ENCODE results near the gene TWF2. TPM values are rescaled to one million over a fixed set of nuclear protein-coding genes. Genes with fewer than 3 reads are reported as not detected.
A peak's percentile ranks its signal among the peaks of the same experiment; 100 is the strongest.
"Not testable (repeated sequence)": the region's sequence is repeated elsewhere in the genome, so short reads cannot be mapped to it uniquely, and the experiment has no call there.

Gene TWF2
- total and polyA plus RNA-seq, 2 of the 4 experiments (the other 2 are of a cell fraction), result 111 to 145 TPM

- peak; percentile 45; the same call in 1 of the 2 replicates for TF ChIP-seq CEBPB (IDR thresholded peaks at IDR 0.05; ENCODE audit: low read depth, low read length)
- TF ChIP-seq FOS (IDR thresholded peaks at IDR 0.05; ENCODE audit: low read depth, low read length), result no peak
- TF ChIP-seq RAD21 (IDR thresholded peaks at IDR 0.05; ENCODE audit: low read length), result no peak
- peaks cover 6% of the 10 kb centered on the region for H3K4me1 ChIP-seq (ENCODE audit: control insufficient read depth, insufficient read depth, low read length)
- peak overlapping the region; percentile 95 for H3K23ac ChIP-seq (ENCODE audit: low read depth, low read length)
- DNase-seq, result no peak
- peak overlapping the region; percentile 53 for H2BK5ac ChIP-seq (ENCODE audit: low read depth, low read length, poor library complexity, severe bottlenecking)
- H3K4me3 ChIP-seq (ENCODE audit: insufficient read depth, low read depth, low read length), result peak overlapping the region; percentile 96
- H3K9me1 ChIP-seq (ENCODE audit: insufficient read depth, low read length), result peaks cover 21% of the 10 kb centered on the region
- peak overlapping the region; percentile 94 for H3K4me2 ChIP-seq (ENCODE audit: low read depth, low read length)
- H2BK15ac ChIP-seq (ENCODE audit: low read depth, low read length), result no peak overlapping the region
- H3K27ac ChIP-seq (ENCODE audit: insufficient read depth, low read length), result peak overlapping the region; percentile 100
- H4K20me1 ChIP-seq (ENCODE audit: insufficient read depth, low read length), result no peaks in the 10 kb centered on the region
- peak overlapping the region; percentile 69 for H4K91ac ChIP-seq (ENCODE audit: insufficient read depth, low read depth, low read length)
- H3K9ac ChIP-seq (ENCODE audit: low read depth, low read length), result peak overlapping the region; percentile 100
- intact Hi-C loops (cut with micrococcal nuclease), result no loop called here
- H3K14ac ChIP-seq (replicated peaks; ENCODE audit: low read depth, low read length), result peak overlapping the region; percentile 93
- H3K79me1 ChIP-seq (ENCODE audit: low read depth in 1 of 2, low read length in 2 of 2), result peaks cover 19 to 33% of the 10 kb centered on the region in 2 experiments
- dilution Hi-C loops (cut with HindIII; ENCODE audit: low sequenced_read_pairs, unreplicated experiment), result no loop called here
- H3K56ac ChIP-seq (ENCODE audit: extremely low read depth, insufficient read depth, low read length), result peak overlapping the region; percentile 99
- no peak overlapping the region for H2BK20ac ChIP-seq (ENCODE audit: low read depth, low read length)
- BruUV-seq (replicated peaks), result no TSS peak
- peak overlapping the region; percentile 98 for H2AK5ac ChIP-seq (ENCODE audit: low read depth, low read length)
- POLR2A ChIA-PET (ENCODE audit: unreplicated experiment), result interaction anchor here (0.6 kb wide), 1 partner anchor 83 kb away, joined by 3 read pairs; no protein-coding TSS in a partner anchor
- no peak for ATAC-seq (ENCODE audit: low read depth)
- H4K8ac ChIP-seq (ENCODE audit: low read depth in 2 of 2, low read length in 2 of 2), result peak overlapping the region; percentile 95 to 99
- peak overlapping the region; percentile 73 for H2AFZ ChIP-seq (replicated peaks; ENCODE audit: low read length, poor library complexity)
- WGBS, 2 experiments (ENCODE audit: extremely low coverage in 2 of 2, insufficient read length in 1 of 2), result 20% methylated on average over 1 of the region's 8 CpGs; no CpG with 5 or more reads in 1 of the 2 experiments
- H2AK9ac ChIP-seq (replicated peaks; ENCODE audit: low read depth, low read length, poor library complexity), result peak overlapping the region; percentile 97
- CTCF ChIA-PET, result no interaction called here
- H3K4ac ChIP-seq (ENCODE audit: low read depth, low read length), result peak overlapping the region; percentile 100
- no peaks in the 10 kb centered on the region for H3K9me3 ChIP-seq (ENCODE audit: control insufficient read depth, insufficient read depth, low read length)
- in situ Hi-C loops (cut with MboI; ENCODE audit: low sequenced_read_pairs), result no loop called here
- no peaks in the 10 kb centered on the region for H3K27me3 ChIP-seq (ENCODE audit: control insufficient read depth, insufficient read depth, low read length)
- peak overlapping the region; percentile 62; the same call in 1 of the 2 replicates for H4K5ac ChIP-seq (ENCODE audit: low read depth, low read length)
- peaks cover 4% of the 10 kb centered on the region; the same call in 1 of the 2 replicates for H3K36me3 ChIP-seq (ENCODE audit: control insufficient read depth, insufficient read depth, low read length)
- no peak overlapping the region for H2BK120ac ChIP-seq (ENCODE audit: low read depth, low read length)
- no peak overlapping the region for H3K18ac ChIP-seq (ENCODE audit: low read depth, low read length)
Observed at GRCh38 chr3:52286777-52287110, 47.8 kb upstream of the TWF2 start.

GRCh38 chr3:52284051-52284450 lies 45.1 kb upstream of the TWF2 start:
- H2BK5ac ChIP-seq (ENCODE audit: low read depth, low read length, poor library complexity, severe bottlenecking); H3K18ac ChIP-seq (ENCODE audit: low read depth, low read length); H4K5ac ChIP-seq (ENCODE audit: low read depth, low read length); H3K27ac ChIP-seq (ENCODE audit: insufficient read depth, low read length); ATAC-seq (ENCODE audit: low read depth); H3K23ac ChIP-seq (ENCODE audit: low read depth, low read length); H2AFZ ChIP-seq (replicated peaks; ENCODE audit: low read length, poor library complexity); H3K27me3 ChIP-seq (ENCODE audit: control insufficient read depth, insufficient read depth, low read length); H3K9ac ChIP-seq (ENCODE audit: low read depth, low read length); H3K4me2 ChIP-seq (ENCODE audit: low read depth, low read length); H2AK9ac ChIP-seq (replicated peaks; ENCODE audit: low read depth, low read length, poor library complexity); in situ Hi-C loops (cut with MboI; ENCODE audit: low sequenced_read_pairs); BruUV-seq (replicated peaks); H4K20me1 ChIP-seq (ENCODE audit: insufficient read depth, low read length); H2BK15ac ChIP-seq (ENCODE audit: low read depth, low read length); POLR2A ChIA-PET (ENCODE audit: unreplicated experiment); DNase-seq; H3K4ac ChIP-seq (ENCODE audit: low read depth, low read length); H2BK120ac ChIP-seq (ENCODE audit: low read depth, low read length); H3K9me3 ChIP-seq (ENCODE audit: control insufficient read depth, insufficient read depth, low read length); H4K91ac ChIP-seq (ENCODE audit: insufficient read depth, low read depth, low read length); dilution Hi-C loops (cut with HindIII; ENCODE audit: low sequenced_read_pairs, unreplicated experiment); H3K36me3 ChIP-seq (ENCODE audit: control insufficient read depth, insufficient read depth, low read length); H3K14ac ChIP-seq (replicated peaks; ENCODE audit: low read depth, low read length); H2BK20ac ChIP-seq (ENCODE audit: low read depth, low read length); H3K56ac ChIP-seq (ENCODE audit: extremely low read depth, insufficient read depth, low read length); intact Hi-C loops (cut with micrococcal nuclease); H4K8ac ChIP-seq (ENCODE audit: low read depth in 2 of 2, low read length in 2 of 2); H2AK5ac ChIP-seq (ENCODE audit: low read depth, low read length); H3K4me3 ChIP-seq (ENCODE audit: insufficient read depth, low read depth, low read length): not testable (repeated sequence)
- Histone ChIP-seq H3K4me1 (ENCODE audit: control insufficient read depth, insufficient read depth, low read length) (peaks cover 14% of the 10 kb centered on the region), H3K79me1 (ENCODE audit: low read depth in 1 of 2, low read length in 2 of 2) (peaks cover 22 to 35% of the 10 kb centered on the region in 2 experiments), H3K9me1 (ENCODE audit: insufficient read depth, low read length) (peaks cover 21% of the 10 kb centered on the region)
- 100% methylated on average over 2 of the region's 4 CpGs; no CpG with 5 or more reads in 1 of the 2 experiments for WGBS, 2 experiments (ENCODE audit: extremely low coverage in 2 of 2, insufficient read length in 1 of 2)
- CTCF ChIA-PET, result interaction anchor here (0.7 to 1.1 kb wide), 3 partner anchors 44 to 55 kb away, joined by 3 to 4 read pairs (median 3); partner anchors contain the start of gene TWF2
